ENCODE measurements around the gene FUT7. TPM values are rescaled to one million over a fixed set of nuclear protein-coding genes. Genes with fewer than 3 reads are reported as not detected.

FUT7 gene
- not detected in 2 replicates for total RNA-seq

GRCh38 chr9:137031904-137032640, at the start of gene FUT7:
FUT7 (minus strand) TSS chr9:137032088; CDS start chr9:137031991, 97 bp downstream.

GRCh38 chr9:137077010-137077747, 45.3 kb upstream of the FUT7 start, which contains the start of gene UAP1L1:
UAP1L1 (plus strand) TSS chr9:137077517; CDS start chr9:137077533, 16 bp downstream.

GRCh38 chr9:137070201-137070905, 38.5 kb upstream of the FUT7 start, which contains the start of gene SAPCD2:
SAPCD2 (minus strand) TSS chr9:137070557; CDS start chr9:137070460, 97 bp downstream.

GRCh38 chr9:137053944-137054931, 22.4 kb upstream of the FUT7 start, which contains the start of gene ENTPD2:
ENTPD2 (minus strand) TSS chr9:137054061; CDS start chr9:137053997, 64 bp downstream.

GRCh38 chr9:137046088-137046787, 14.3 kb upstream of the FUT7 start, which contains the start of gene NPDC1:
NPDC1 (minus strand) TSS chr9:137046177; CDS start chr9:137045989, 188 bp downstream.

GRCh38 chr9:137027369-137028262, 4.3 kb downstream of the FUT7 start, which contains the start of gene ABCA2:
ABCA2 (minus strand) TSS chr9:137028237; CDS start chr9:137028140, 97 bp downstream.

GRCh38 chr9:136996361-136997292, 35.3 kb downstream of the FUT7 start, which contains the start of gene CLIC3:
CLIC3 (minus strand) TSS chr9:136996568; CDS start chr9:136996543, 25 bp downstream.

GRCh38 chr9:136991993-136992818, 39.7 kb downstream of the FUT7 start, which contains the start of gene PAXX:
PAXX (plus strand) TSS chr9:136992422; CDS start chr9:136992444, 22 bp downstream.

GRCh38 chr9:136982232-136983051, 49.4 kb downstream of the FUT7 start, which contains the start of gene LCNL1:
LCNL1 (plus strand) TSS chr9:136982993; CDS start chr9:136983587, 594 bp downstream.

Other genes with a start within 250 kb of the FUT7 start
- 84.2 and 95.0 TPM in 2 replicates for gene TMEM141, start 240.7 kb downstream of the FUT7 start, total RNA-seq
- under 0.01 and 0.28 TPM in 2 replicates for gene CCDC183, start 235.8 kb downstream of the FUT7 start, total RNA-seq
- gene RABL6, start 224.1 kb downstream of the FUT7 start, total RNA-seq = 41.4 and 79.9 TPM in 2 replicates
- gene AJM1, start 189.6 kb downstream of the FUT7 start, total RNA-seq = 1.5 and 6.8 TPM in 2 replicates
- 96.0 and 110 TPM in 2 replicates for gene PHPT1, start 182.7 kb downstream of the FUT7 start, total RNA-seq
- gene MAMDC4, start 179.7 kb downstream of the FUT7 start, total RNA-seq = 3.3 and 9.6 TPM in 2 replicates
- gene EDF1, start 165.8 kb downstream of the FUT7 start, total RNA-seq = 297 and 393 TPM in 2 replicates
- 9.0 and 28.9 TPM in 2 replicates for gene TRAF2, start 145.6 kb downstream of the FUT7 start, total RNA-seq
- gene FBXW5, start 87.3 kb downstream of the FUT7 start, total RNA-seq = 161 and 176 TPM in 2 replicates
- gene C8G, start 86.8 kb downstream of the FUT7 start, total RNA-seq = 0.19 TPM in 1 of 2 replicates, not detected in the other
- not detected in 2 replicates for gene LCN12, start 79.8 kb downstream of the FUT7 start, total RNA-seq
- gene PTGDS, start 54.6 kb downstream of the FUT7 start, total RNA-seq = 1.7 TPM in 1 of 2 replicates, not detected in the other
- gene LCNL1, start 49.1 kb downstream of the FUT7 start, total RNA-seq = 0.85 TPM in 1 of 2 replicates, not detected in the other
- gene PAXX, start 39.7 kb downstream of the FUT7 start, total RNA-seq = 14.9 and 23.6 TPM in 2 replicates
- gene CLIC3, start 35.5 kb downstream of the FUT7 start, total RNA-seq = 0.56 and 1.7 TPM in 2 replicates
- gene ABCA2, start 3.9 kb downstream of the FUT7 start, total RNA-seq = 10.4 and 20.3 TPM in 2 replicates
- gene NPDC1, start 14.1 kb upstream of the FUT7 start, total RNA-seq = 14.6 and 20.3 TPM in 2 replicates
- not detected in 2 replicates for gene ENTPD2, start 22.0 kb upstream of the FUT7 start, total RNA-seq
- 0.85 and 10.4 TPM in 2 replicates for gene SAPCD2, start 38.5 kb upstream of the FUT7 start, total RNA-seq
- gene UAP1L1, start 45.4 kb upstream of the FUT7 start, total RNA-seq = 5.9 and 16.1 TPM in 2 replicates
- 67.3 and 120 TPM in 2 replicates for gene MAN1B1, start 54.9 kb upstream of the FUT7 start, total RNA-seq
- gene DPP7, start 82.6 kb upstream of the FUT7 start, total RNA-seq = 33.9 and 69.9 TPM in 2 replicates
- under 0.01 and 0.19 TPM in 2 replicates for gene GRIN1, start 107.1 kb upstream of the FUT7 start, total RNA-seq
- gene LRRC26, start 138.0 kb upstream of the FUT7 start, total RNA-seq = not detected in 2 replicates
- not detected in 2 replicates for gene TMEM210, start 140.0 kb upstream of the FUT7 start, total RNA-seq
- gene ANAPC2, start 156.5 kb upstream of the FUT7 start, total RNA-seq = 16.9 and 21.5 TPM in 2 replicates
- gene SSNA1, start 156.6 kb upstream of the FUT7 start, total RNA-seq = 43.1 and 109 TPM in 2 replicates
- gene TPRN, start 168.7 kb upstream of the FUT7 start, total RNA-seq = 4.2 and 7.7 TPM in 2 replicates
- gene TMEM203, start 173.6 kb upstream of the FUT7 start, total RNA-seq = 36.9 and 42.9 TPM in 2 replicates
- gene NDOR1, start 173.6 kb upstream of the FUT7 start, total RNA-seq = 2.8 and 5.9 TPM in 2 replicates
- gene RNF208, start 190.2 kb upstream of the FUT7 start, total RNA-seq = 0.19 and 0.28 TPM in 2 replicates
- gene CYSRT1, start 193.1 kb upstream of the FUT7 start, total RNA-seq = under 0.01 and 0.19 TPM in 2 replicates
- gene RNF224, start 195.4 kb upstream of the FUT7 start, total RNA-seq = not detected in 2 replicates
- not detected in 2 replicates for gene SLC34A3, start 198.8 kb upstream of the FUT7 start, total RNA-seq
- gene TUBB4B, start 209.2 kb upstream of the FUT7 start, total RNA-seq = 99.2 and 1,104 TPM in 2 replicates
- not detected in 2 replicates for gene STPG3, start 219.2 kb upstream of the FUT7 start, total RNA-seq
- 45.1 and 65.0 TPM in 2 replicates for gene NELFB, start 223.2 kb upstream of the FUT7 start, total RNA-seq
- 13.8 and 31.1 TPM in 2 replicates for gene TOR4A, start 245.6 kb upstream of the FUT7 start, total RNA-seq

Measured in regular cardiac myocyte (primary cell).